Activated CD8-positive, alpha-beta memory T cell treated with anti-CD3 and anti-CD28 coated beads for 4 hours (primary cell): ENCODE measurements around the gene GGA2.
"Not testable (repeated sequence)": the region's sequence is repeated elsewhere in the genome, so short reads cannot be mapped to it uniquely, and the experiment has no call there.

Experiments
- DNase-seq, 2 donors: peaks; one replicate each; pipeline ENCODE4 v3.0.0-alpha.2; 2020; ENCODE audit warnings: low read depth in 2 of 2

Gene GGA2, protein sequence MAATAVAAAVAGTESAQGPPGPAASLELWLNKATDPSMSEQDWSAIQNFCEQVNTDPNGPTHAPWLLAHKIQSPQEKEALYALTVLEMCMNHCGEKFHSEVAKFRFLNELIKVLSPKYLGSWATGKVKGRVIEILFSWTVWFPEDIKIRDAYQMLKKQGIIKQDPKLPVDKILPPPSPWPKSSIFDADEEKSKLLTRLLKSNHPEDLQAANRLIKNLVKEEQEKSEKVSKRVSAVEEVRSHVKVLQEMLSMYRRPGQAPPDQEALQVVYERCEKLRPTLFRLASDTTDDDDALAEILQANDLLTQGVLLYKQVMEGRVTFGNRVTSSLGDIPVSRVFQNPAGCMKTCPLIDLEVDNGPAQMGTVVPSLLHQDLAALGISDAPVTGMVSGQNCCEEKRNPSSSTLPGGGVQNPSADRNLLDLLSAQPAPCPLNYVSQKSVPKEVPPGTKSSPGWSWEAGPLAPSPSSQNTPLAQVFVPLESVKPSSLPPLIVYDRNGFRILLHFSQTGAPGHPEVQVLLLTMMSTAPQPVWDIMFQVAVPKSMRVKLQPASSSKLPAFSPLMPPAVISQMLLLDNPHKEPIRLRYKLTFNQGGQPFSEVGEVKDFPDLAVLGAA

GRCh38 chr16:23510164-23510914, at the start of gene GGA2:
TSS of gene GGA2 (minus strand) at chr16:23510494. CDS start at chr16:23510411, 83 bp downstream.
- DNase-seq = peak; percentile 61 to 64

GRCh38 chr16:23557779-23558702, 47.7 kb upstream of the GGA2 start:
- DNase-seq = peak in 1 of 2 donors; percentile 1

- peak; percentile 97 for DNase-seq
These were observed 46.8 kb upstream of the GGA2 start, which contains the start of the genes EARS2 and UBFD1 for GRCh38 chr16:23556881-23557778. TSS of gene EARS2 (minus strand) at chr16:23557350. CDS start at chr16:23557343, 7 bp downstream. TSS of gene UBFD1 (plus strand) at chr16:23557727. CDS start at chr16:23557743, 16 bp downstream.

- DNase-seq = no peak
These were observed 44.2 kb upstream of the GGA2 start for GRCh38 chr16:23554536-23554935.

DNA sequence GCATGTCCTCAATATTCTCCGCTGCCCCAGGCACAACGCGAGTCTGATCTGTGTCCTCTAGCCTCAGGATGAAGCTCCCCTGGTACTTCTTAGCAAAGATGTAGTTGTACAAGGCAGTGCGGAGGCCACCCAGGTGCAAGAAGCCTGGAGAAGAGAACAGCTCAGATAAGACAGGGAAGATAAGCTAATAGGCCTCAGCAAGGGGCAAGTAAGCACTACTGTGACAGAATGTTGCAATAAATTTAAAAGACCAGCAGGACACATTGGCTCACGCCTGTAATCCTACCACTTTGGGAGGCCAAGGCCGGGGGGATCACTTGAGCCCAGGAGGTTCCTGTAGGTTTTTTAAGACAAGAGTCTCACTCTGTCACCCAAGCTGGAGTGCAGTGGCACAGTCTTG, 41.9 kb upstream of the GGA2 start:
- no peak for DNase-seq

GRCh38 chr16:23549938-23550337, 39.6 kb upstream of the GGA2 start:
- DNase-seq = no peak

- DNase-seq = no peak
These were observed 34.1 kb upstream of the GGA2 start for GRCh38 chr16:23544436-23544835.

DNA sequence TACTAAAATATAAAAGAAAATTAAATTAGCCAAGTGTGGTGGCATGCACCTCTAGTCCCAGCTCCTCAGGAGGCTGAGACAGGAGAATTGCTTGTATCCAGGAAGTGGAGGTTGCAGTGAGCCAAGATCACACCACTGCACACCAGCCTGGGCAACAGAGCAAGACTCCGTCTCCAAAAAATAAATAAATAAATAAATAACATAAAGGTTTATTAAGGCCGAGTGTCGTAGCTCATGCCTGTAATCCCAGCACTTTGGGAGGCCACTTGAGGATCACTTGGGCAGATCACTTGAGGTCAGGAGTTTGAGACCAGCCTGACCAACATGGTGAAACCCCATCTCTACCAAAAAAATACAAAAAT, 30.5 kb upstream of the GGA2 start:
- DNase-seq = not testable (repeated sequence)

DNA sequence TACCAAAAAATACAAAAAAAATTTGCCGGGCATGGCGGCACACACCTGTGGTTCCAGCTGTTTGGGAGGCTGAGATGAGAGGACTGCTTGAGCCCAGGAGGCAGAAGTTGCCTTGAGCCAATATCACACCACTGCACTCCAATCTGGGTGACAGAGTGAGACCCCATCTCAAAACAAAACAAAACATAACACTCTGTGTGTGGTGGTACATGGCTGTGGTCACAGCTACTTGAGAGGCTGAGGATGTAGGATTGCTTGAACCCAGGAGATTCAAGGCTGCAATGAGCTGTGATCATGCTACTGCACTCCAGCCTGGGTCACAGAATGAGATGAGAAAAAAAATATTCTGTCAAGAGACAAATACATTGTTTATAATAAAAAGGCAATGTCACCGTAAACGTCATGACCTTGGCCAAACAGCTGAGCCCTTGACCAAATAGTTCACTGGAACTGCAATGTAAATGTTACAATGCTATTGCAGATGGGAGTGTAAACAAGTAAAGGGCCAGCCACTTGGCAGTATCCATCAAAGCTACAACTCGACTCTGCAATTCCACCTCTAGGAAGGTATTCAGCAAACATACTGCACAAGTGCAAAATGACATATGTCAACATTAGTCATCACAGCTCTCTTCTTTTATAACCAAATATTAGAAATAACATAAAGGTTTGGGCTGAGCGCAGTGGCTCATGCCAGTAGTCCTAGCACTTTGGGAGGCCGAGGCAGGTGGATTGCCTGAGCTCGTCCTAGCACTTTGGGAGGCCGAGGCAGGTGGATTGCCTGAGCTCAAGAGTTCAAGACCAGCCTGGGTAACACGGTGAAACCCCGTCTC, 29.9 kb upstream of the GGA2 start:
- no peak for DNase-seq

DNA sequence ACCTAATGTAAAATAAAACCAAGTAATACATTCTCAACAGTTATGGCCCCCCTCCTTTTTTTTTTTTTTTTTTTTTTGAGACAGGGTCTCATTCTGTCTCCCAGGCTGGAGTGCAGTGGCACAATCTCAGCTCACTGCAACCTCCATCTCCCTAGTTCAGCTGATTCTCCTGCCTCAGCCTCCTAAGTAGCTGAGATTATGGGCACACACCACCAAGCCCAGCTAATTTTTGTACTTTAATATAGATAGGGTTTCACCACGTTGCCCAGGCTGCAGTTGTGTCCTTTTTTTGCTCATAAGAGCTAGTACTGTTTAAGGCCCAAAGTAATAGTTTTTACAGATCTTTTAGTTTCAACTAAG, 28.6 kb upstream of the GGA2 start:
- DNase-seq = no peak

- no peak for DNase-seq
These were observed 27.1 kb upstream of the GGA2 start for GRCh38 chr16:23537390-23537789.

DNA sequence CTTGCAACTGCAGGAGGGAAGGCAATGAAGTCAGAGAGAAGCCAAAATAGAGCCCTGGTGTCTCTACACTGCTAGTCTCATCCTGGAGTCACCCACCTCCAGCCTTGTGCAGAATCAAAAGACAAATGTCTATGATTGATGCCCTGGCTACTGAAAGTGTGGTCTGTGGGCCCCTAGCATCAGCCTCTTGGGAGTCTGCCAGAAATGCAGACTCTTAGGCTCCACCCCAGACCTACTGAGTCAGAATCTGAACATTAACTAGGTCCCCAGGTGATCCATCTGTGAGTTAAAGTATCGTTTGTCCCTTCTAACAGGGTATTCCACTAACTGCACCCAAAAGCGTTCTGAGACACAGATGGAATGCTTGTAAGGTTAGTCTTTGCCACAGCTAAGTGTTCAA, 25.6 kb upstream of the GGA2 start:
- DNase-seq = no peak

DNA sequence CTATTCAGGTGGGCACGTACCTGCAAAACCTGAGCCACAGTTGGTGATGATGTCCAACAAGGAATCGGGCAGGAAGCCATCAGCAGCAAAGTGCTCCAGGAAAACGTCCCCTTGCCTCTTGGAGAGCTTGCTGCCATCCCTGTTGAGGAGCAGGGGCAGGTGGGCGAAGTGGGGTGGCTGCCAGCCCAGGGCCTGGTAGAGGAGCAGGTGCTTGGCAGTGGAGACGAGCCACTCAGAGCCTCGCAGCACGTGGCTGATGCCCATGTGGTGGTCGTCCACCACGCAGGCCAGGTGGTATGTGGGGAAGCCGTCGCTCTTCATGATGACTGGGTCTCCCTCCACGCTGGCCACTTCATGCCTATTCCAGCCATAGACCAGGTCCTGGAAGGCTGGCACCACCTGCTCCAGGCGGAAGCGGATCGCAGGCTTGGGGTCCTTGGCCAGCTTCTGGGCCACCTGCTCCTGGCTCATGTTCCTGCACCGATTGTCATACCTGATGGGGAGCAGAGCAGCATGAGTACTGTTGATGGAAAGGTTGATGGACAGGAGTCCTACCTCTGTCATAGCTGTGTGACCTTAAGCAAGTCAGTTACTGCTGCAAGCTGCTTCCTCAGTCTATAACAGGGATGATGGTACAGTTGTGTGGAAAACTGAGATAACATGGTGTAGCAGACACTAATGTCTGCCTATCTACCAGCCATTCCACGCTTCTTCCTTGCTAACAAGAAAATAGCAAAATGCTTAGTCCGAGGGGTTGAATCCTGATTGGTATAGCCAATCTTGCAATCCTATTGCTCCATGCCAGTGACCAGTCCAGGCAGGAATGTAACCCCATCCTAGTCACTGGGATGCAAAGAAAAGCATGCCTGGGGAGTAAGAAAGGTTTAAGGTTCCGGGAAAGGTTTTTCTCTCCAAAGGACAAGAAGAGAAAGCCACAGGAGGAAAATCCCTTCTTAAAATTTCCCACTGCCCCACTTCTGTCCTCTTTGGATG, 24.9 kb upstream of the GGA2 start:
- DNase-seq = no peak

- no peak for DNase-seq
These were observed 22.2 kb upstream of the GGA2 start for GRCh38 chr16:23532448-23532847.

DNA sequence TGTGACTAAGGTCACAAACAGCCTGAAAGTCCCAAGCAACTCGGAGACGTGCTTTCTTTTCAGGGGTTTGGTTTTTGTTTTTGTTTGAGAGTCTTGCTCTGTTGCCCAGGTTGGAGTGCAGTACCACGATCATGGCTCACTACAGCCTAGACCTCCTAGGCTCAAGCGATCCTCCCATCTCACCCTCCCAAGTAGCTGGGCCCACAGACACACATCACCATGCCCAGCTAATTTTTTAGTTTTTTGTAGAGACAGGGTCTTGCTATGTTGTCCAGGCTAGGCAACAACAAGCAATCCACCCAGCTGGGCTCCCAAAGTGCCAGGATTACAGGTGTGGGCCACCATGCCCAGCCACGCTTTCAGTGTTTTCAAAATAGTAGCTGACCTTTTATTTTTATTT, 19.8 kb upstream of the GGA2 start:
- DNase-seq = no peak

DNA sequence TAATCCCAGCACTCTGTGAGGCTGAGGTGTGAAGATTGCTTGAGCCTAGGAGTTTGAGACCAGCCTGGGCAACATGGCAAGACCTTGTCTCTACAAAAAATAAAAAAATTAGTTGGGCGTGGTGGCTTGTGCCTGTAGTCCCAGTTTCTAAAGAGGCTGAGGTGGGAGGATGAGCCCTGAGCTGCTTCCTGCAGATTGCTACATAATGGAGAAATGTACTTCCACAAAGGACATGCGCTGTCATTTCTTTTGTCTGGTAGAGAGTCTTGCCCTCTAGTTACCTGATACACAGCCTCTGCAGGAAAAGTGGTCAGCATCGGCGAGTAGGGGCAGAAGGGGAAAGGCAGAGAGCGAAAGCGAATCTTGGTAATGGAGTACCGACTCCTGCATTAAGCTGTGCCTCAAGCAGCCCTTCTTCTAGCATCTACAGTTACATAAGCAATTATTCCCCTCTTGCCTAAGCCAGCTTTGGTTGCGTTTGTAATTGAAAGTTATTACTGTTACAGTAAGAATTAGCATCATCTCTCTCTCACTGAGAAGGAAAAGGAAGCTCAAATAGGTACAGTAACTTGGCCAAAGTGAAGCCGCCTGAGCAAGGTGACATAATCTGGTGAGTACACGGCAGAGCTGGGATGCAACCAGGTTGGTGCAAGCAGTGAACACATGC, 18.5 kb upstream of the GGA2 start:
- DNase-seq = no peak

DNA sequence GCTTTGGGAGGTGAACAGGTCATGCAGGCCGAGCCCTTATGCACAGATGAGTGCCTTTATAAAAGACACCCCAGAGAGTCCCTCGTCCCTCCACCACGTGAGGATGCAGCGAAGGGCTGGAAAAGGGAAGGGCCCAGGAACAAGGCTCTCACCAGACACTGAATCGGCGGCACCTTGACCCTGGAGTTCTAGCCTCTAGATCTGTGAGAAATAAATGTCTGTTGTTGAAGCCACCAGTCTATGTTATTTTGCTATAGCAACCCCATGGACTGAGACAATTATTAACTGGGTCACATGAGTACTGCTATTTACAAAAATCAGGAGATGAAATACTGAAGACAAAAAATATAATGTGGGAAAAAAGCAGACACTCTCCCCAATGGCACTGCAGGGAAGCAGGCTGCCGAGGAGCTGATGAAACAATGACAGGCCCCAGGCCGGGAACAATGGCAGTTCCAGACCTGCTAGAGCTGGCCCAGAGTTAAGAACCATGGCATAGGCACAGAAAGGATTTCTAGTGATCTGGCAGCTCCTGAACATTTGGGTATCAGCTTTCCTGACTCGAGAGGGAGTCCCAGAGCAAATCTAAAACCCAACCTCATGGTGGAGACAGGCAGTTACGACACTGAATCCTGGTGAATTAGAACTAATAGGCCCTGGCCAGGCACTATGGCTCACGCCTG, 17.8 kb upstream of the GGA2 start:
- DNase-seq = no peak
